NK-92 (cell line): Measurements from ENCODE around the gene SVOPL.

Experiments
- DNase-seq: peaks from one replicate; lab custom pipeline; 2025; ENCODE audit not compliant: unreplicated experiment; lab: John Stamatoyannopoulos, UW

SVOPL gene

GRCh38 chr7:138610671-138611170 lies 90.4 kb downstream of the SVOPL start:
- no peak for DNase-seq

GRCh38 chr7:138608275-138608674 lies 92.9 kb downstream of the SVOPL start:
- no peak for DNase-seq

GRCh38 chr7:138607216-138608126 lies 93.7 kb downstream of the SVOPL start:
- no peak for DNase-seq

GRCh38 chr7:138606236-138606635 lies 94.9 kb downstream of the SVOPL start:
- no peak for DNase-seq

GRCh38 chr7:138603549-138604318 lies 97.4 kb downstream of the SVOPL start:
- no peak for DNase-seq

GRCh38 chr7:138602451-138602850 lies 98.7 kb downstream of the SVOPL start:
- DNase-seq, result no peak

GRCh38 chr7:138595454-138595853 lies 105.7 kb downstream of the SVOPL start:
- DNase-seq, result no peak

GRCh38 chr7:138590154-138590553 lies 111.0 kb downstream of the SVOPL start:
- DNase-seq, result no peak

- no peak for DNase-seq
Measured at GRCh38 chr7:138588986-138589385, 112.2 kb downstream of the SVOPL start.

- no peak for DNase-seq
Measured at GRCh38 chr7:138587485-138587884, 113.7 kb downstream of the SVOPL start.

- DNase-seq, result no peak
Measured at GRCh38 chr7:138585283-138585993, 115.7 kb downstream of the SVOPL start.

- no peak for DNase-seq
Measured at GRCh38 chr7:138584696-138585095, 116.5 kb downstream of the SVOPL start.

GRCh38 chr7:138584283-138584682 lies 116.9 kb downstream of the SVOPL start:
- DNase-seq, result no peak

- DNase-seq, result no peak
Measured at GRCh38 chr7:138581065-138581464, 120.1 kb downstream of the SVOPL start.

- no peak for DNase-seq
Measured at GRCh38 chr7:138579671-138580070, 121.5 kb downstream of the SVOPL start.

- DNase-seq, result no peak
Measured at GRCh38 chr7:138579136-138579535, 122.0 kb downstream of the SVOPL start.

- DNase-seq, result no peak
Measured at GRCh38 chr7:138575897-138576428, 125.2 kb downstream of the SVOPL start.

- no peak for DNase-seq
Measured at GRCh38 chr7:138573741-138574140, 127.4 kb downstream of the SVOPL start.

GRCh38 chr7:138570715-138571114 lies 130.4 kb downstream of the SVOPL start:
- no peak for DNase-seq

- DNase-seq, result no peak
Measured at GRCh38 chr7:138569418-138569817, 131.7 kb downstream of the SVOPL start.

- no peak for DNase-seq
Measured at GRCh38 chr7:138568655-138569054, 132.5 kb downstream of the SVOPL start.
